ENCODE data around the gene GJA3.
"Not testable (repeated sequence)": the region's sequence is repeated elsewhere in the genome, so short reads cannot be mapped to it uniquely, and the experiment has no call there.

The GJA3 gene

GRCh38 chr13:20157151-20157796 is 3.6 kb downstream of the GJA3 start:
- no peak for DNase-seq (ENCODE audit: low spot score)
- no peak for TF ChIP-seq CTCF (IDR thresholded peaks at IDR 0.05; ENCODE audit: extremely low read depth, missing control alignments)

- no peak for DNase-seq (ENCODE audit: low spot score)
These were observed 4.2 kb downstream of the GJA3 start for GRCh38 chr13:20156702-20157101.

GRCh38 chr13:20153290-20153689 is 7.6 kb downstream of the GJA3 start:
- DNase-seq (ENCODE audit: low spot score): not testable (repeated sequence)

More at GRCh38 chr13:20156702-20157101, 4.2 kb downstream of the GJA3 start:
- no peak for TF ChIP-seq CTCF (IDR thresholded peaks at IDR 0.05; ENCODE audit: extremely low read depth, missing control alignments)

GRCh38 chr13:20151612-20152011 is 9.2 kb downstream of the GJA3 start:
- no peak for DNase-seq (ENCODE audit: low spot score)

GRCh38 chr13:20151016-20151415 is 9.8 kb downstream of the GJA3 start:
- DNase-seq (ENCODE audit: low spot score): no peak
- TF ChIP-seq CTCF (IDR thresholded peaks at IDR 0.05; ENCODE audit: extremely low read depth, missing control alignments): no peak

More at GRCh38 chr13:20151612-20152011, 9.2 kb downstream of the GJA3 start:
- TF ChIP-seq CTCF (IDR thresholded peaks at IDR 0.05; ENCODE audit: extremely low read depth, missing control alignments): no peak

- DNase-seq (ENCODE audit: low spot score): no peak
- TF ChIP-seq CTCF (IDR thresholded peaks at IDR 0.05; ENCODE audit: extremely low read depth, missing control alignments): no peak
These were observed 10.3 kb downstream of the GJA3 start for GRCh38 chr13:20150561-20150960.

GRCh38 chr13:20149762-20150161 is 11.1 kb downstream of the GJA3 start:
- TF ChIP-seq CTCF (IDR thresholded peaks at IDR 0.05; ENCODE audit: extremely low read depth, missing control alignments): no peak
- no peak for DNase-seq (ENCODE audit: low spot score)

GRCh38 chr13:20148501-20149183 is 12.2 kb downstream of the GJA3 start:
- DNase-seq (ENCODE audit: low spot score): no peak
- no peak for TF ChIP-seq CTCF (IDR thresholded peaks at IDR 0.05; ENCODE audit: extremely low read depth, missing control alignments)

All from GM20000 (cell line).